HCT116 (cell line): Measurements from ENCODE around the gene CWC27. TPM values are rescaled to one million over a fixed set of nuclear protein-coding genes. Genes with fewer than 3 reads are reported as not detected.

Source experiments
- ATAC-seq: fragments of 200-7000 bp; cut with Tn5 transposase; 2 replicates; pipeline ENCODE4 v1.9.1; 2020; ENCODE audit warnings: mild to moderate bottlenecking, moderate library complexity
- BruUV-seq: library from RNA; stranded (reverse); fragments of 400-500 nt; replicated peaks from 2 replicates; lab custom pipeline; 2021; lab: Mats Ljungman, UMichigan
- CTCF ChIA-PET: fragments of 300-600 bp; sonication (Branson Sonifier 250); formaldehyde crosslinking; loops from one replicate; lab custom pipeline; 2021; ENCODE audit warnings: antibody characterized with exemption; lab: Charles Lee
- POLR2A ChIA-PET: fragments of 300-600, 350-600 bp; sonication (Branson Sonifier 250); formaldehyde crosslinking; loops from one replicate; lab custom pipeline; 2021; ENCODE audit warnings: antibody characterized with exemption; lab: Charles Lee
- RAD21 ChIA-PET, 2 experiments: fragments of 300-600 bp; sonication (Branson Sonifier 250); formaldehyde crosslinking; loops; one replicate each; lab custom pipeline; 2023; ENCODE audit warnings: low total read pairs in 2 of 2; ENCODE audit not compliant: uncharacterized antibody in 2 of 2, unreplicated experiment in 2 of 2, low non-redundant PET in 1 of 2; lab: Charles Lee
- DNase-seq: peaks from one replicate; pipeline ENCODE4 v3.0.0-alpha.2; 2010; ENCODE audit warnings: low read depth, low spot score
- H2AFZ ChIP-seq: fragments of 200-600 bp; shearing (Covaris generic), sonication (generic); 2 replicates; pipeline ENCODE4 v1.6.1; 2017; ENCODE audit warnings: low read depth, mixed run types, mixed read lengths, antibody characterized with exemption, low read length; ENCODE audit not compliant: poor library complexity, severe bottlenecking
- H3K27ac ChIP-seq: 2 replicates; pipeline ENCODE4 v1.5.1; 2012; ENCODE audit warnings: low read depth, low read length
- H3K27me3 ChIP-seq: fragments of 200-600 bp; sonication (generic); 2 replicates; pipeline ENCODE4 v1.6.1; 2016; ENCODE audit warnings: mixed run types, low read length, mixed read lengths; ENCODE audit not compliant: insufficient read depth
- H3K36me3 ChIP-seq, 2 experiments: fragments of 200-500 bp in 1 of 2; fragments of 200-600 bp in 1 of 2; sonication (Bioruptor generic) in 1 of 2; sonication (generic) in 1 of 2; 2 replicates each; pipeline versions ENCODE4 v1.5.1 to v1.6.1; 2014 to 2016; ENCODE audit warnings: low read length in 2 of 2, inconsistent platforms in 1 of 2, mixed read lengths in 1 of 2, mixed run types in 1 of 2; ENCODE audit not compliant: insufficient read depth in 2 of 2, control insufficient read depth in 1 of 2
- H3K4me1 ChIP-seq, 2 experiments: fragments of 200-600 bp in 1 of 2; sonication (generic) in 1 of 2; 2 replicates each; pipeline versions ENCODE4 v1.5.1 to v1.6.1; 2012 to 2017; ENCODE audit warnings: low read length in 2 of 2, inconsistent platforms in 1 of 2, mild to moderate bottlenecking in 1 of 2, mixed read lengths in 1 of 2, mixed run types in 1 of 2, moderate library complexity in 1 of 2; ENCODE audit not compliant: insufficient read depth in 2 of 2, control insufficient read depth in 1 of 2
- H3K4me2 ChIP-seq: fragments of 200-600 bp; sonication (generic); 2 replicates; pipeline ENCODE4 v1.6.1; 2017; ENCODE audit warnings: mixed run types, low read length, mixed read lengths
- H3K4me3 ChIP-seq, 2 experiments: fragments of 200-600 bp in 1 of 2; sonication (generic) in 1 of 2; replicated peaks in 1 of 2; 2 replicates each; pipeline ENCODE4 v1.5.1; 2011 to 2016; ENCODE audit warnings: low read length in 2 of 2, control low read depth in 1 of 2, low read depth in 1 of 2, mild to moderate bottlenecking in 1 of 2, mixed read lengths in 1 of 2, mixed run types in 1 of 2
- H3K79me2 ChIP-seq: fragments of 200-600 bp; sonication (generic); 2 replicates; pipeline ENCODE4 v1.6.1; 2017; ENCODE audit warnings: mild to moderate bottlenecking, mixed run types, low read length, moderate library complexity, mixed read lengths; ENCODE audit not compliant: insufficient read depth
- H3K9ac ChIP-seq: fragments of 200-600 bp; sonication (generic); 2 replicates; pipeline ENCODE4 v1.6.1; 2016; ENCODE audit warnings: low read length, mixed read lengths
- H3K9me2 ChIP-seq: fragments of 200-600 bp; sonication (generic), shearing (Covaris generic); 2 replicates; pipeline ENCODE4 v1.6.1; 2017; ENCODE audit warnings: mixed run types, mild to moderate bottlenecking, moderate library complexity; ENCODE audit not compliant: insufficient read depth
- H3K9me3 ChIP-seq, 2 experiments: fragments of 200-500 bp in 1 of 2; fragments of 200-600 bp in 1 of 2; sonication (Bioruptor generic) in 1 of 2; sonication (generic) in 1 of 2; 2 replicates each; pipeline ENCODE4 v1.6.1; 2014 to 2017; ENCODE audit warnings: low read length in 2 of 2, mixed read lengths in 2 of 2, inconsistent platforms in 1 of 2, low read depth in 1 of 2, mild to moderate bottlenecking in 1 of 2, mixed run types in 1 of 2, moderate library complexity in 1 of 2; ENCODE audit not compliant: control insufficient read depth in 1 of 2, insufficient read depth in 1 of 2
- H4K20me1 ChIP-seq: fragments of 200-600 bp; sonication (generic), shearing (Covaris generic); 2 replicates; pipeline ENCODE4 v1.6.1; 2017; ENCODE audit warnings: mixed run types, mild to moderate bottlenecking, moderate library complexity; ENCODE audit not compliant: insufficient read depth
- CBX3 ChIP-seq: IDR thresholded peaks from 2 replicates; pipeline ENCODE4 v1.6.1; 2012; ENCODE audit warnings: low read depth
- CEBPB ChIP-seq: IDR thresholded peaks from 2 replicates; pipeline ENCODE4 v1.6.1; 2012; ENCODE audit warnings: low read depth
- ELF1 ChIP-seq: IDR thresholded peaks from 2 replicates; pipeline ENCODE4 v1.6.1; 2012; ENCODE audit warnings: low read depth, borderline replicate concordance
- EZH2 ChIP-seq: fragments of 200-600 bp; sonication (generic); IDR thresholded peaks from 2 replicates; pipeline ENCODE4 v1.6.1; 2017; ENCODE audit warnings: antibody characterized with exemption, mixed run types
- EZH2phosphoT487 ChIP-seq: fragments of 200-600 bp; IDR thresholded peaks from 2 replicates; pipeline ENCODE4 v1.6.1; 2018; ENCODE audit warnings: antibody characterized with exemption, borderline replicate concordance
- FOSL1 ChIP-seq: IDR thresholded peaks from 2 replicates; pipeline ENCODE4 v1.6.1; 2012; ENCODE audit warnings: low read depth
- JUND ChIP-seq: IDR thresholded peaks from 2 replicates; pipeline ENCODE4 v1.6.1; 2012
- POLR2AphosphoS5 ChIP-seq: IDR thresholded peaks from 2 replicates; pipeline ENCODE4 v1.6.1; 2011; ENCODE audit warnings: mild to moderate bottlenecking, low read depth, low read length, moderate library complexity
- RAD21 ChIP-seq: IDR thresholded peaks from 2 replicates; pipeline ENCODE4 v1.6.1; 2012; ENCODE audit warnings: low read depth, mild to moderate bottlenecking
- YY1 ChIP-seq: IDR thresholded peaks from 2 replicates; pipeline ENCODE4 v1.6.1; 2011; ENCODE audit warnings: low read length, low read depth, moderate library complexity, mild to moderate bottlenecking; ENCODE audit not compliant: insufficient replicate concordance; ENCODE audit errors: extremely low read depth
- ZFX ChIP-seq: fragments of 450-650 bp; IDR thresholded peaks from 2 replicates; pipeline ENCODE4 v1.6.1; 2017
- ZNF274 ChIP-seq: fragments of 200-500 bp; sonication (Bioruptor generic); IDR thresholded peaks from 2 replicates; pipeline ENCODE4 v1.6.1; 2014; ENCODE audit warnings: mild to moderate bottlenecking, low read depth, low read length, inconsistent platforms
- intact Hi-C: fragments of 100-400 bp; cut with micrococcal nuclease; formaldehyde crosslinking; loops from 2 replicates; pipeline ENCODE4 v1.10.0; 2022
- total RNA-seq: library from RNA; stranded (reverse); gene quantifications from one replicate; pipeline ENCODE4 v1.2.1, GENCODE V29; 2021; ENCODE audit not compliant: unreplicated experiment
- TF ChIP-seq, protein P1 (sequence below), 3 experiments: fragments of 200-600 bp in 1 of 3; sonication (generic) in 1 of 3; IDR thresholded peaks in 2 of 3; conservative IDR thresholded peaks in 1 of 3; 2 replicates each; pipeline ENCODE4 v1.5.1; 2012 to 2017; ENCODE audit warnings: low read depth in 2 of 3, low read length in 2 of 3, antibody characterized with exemption in 1 of 3, borderline replicate concordance in 1 of 3, control low read depth in 1 of 3, mild to moderate bottlenecking in 1 of 3, mixed read lengths in 1 of 3, mixed run types in 1 of 3, moderate library complexity in 1 of 3; ENCODE audit not compliant: insufficient read depth in 1 of 3
- TF ChIP-seq, protein P2 (sequence below): IDR thresholded peaks from 2 replicates; pipeline ENCODE4 v1.6.1; 2012
- TF ChIP-seq, protein P3 (sequence below): IDR thresholded peaks from 2 replicates; pipeline ENCODE4 v1.6.1; 2012; ENCODE audit warnings: low read depth

Gene CWC27
- total RNA-seq, 1 experiment from 2014 or later = 29.1 TPM

DNA sequence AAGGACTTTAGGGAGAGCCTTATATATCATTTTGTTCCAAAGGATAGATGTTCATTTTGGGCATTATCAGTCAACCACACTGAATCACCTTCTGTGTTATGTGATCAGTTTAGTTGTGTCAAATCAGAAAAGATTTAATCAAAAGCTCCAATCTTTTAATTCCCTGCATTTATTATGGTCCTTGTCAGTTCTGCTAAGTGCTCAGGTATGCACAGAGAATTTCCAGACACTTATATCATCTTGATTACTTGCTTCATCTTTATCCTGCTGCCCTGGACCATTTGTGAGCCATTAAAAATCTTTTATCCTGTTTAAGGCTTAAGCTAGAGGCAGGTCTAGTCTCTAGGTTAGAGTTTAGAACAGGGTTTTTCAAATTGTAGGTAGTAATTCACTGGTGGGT is 179.1 kb downstream of the CWC27 start:
- H3K27ac ChIP-seq = no peak overlapping the region
- H3K79me2 ChIP-seq = no peaks in the 10 kb centered on the region
- H3K4me3 ChIP-seq = no peak overlapping the region
- RAD21 ChIA-PET = no interaction called here
- POLR2A ChIA-PET = no interaction called here
- H4K20me1 ChIP-seq = no peaks in the 10 kb centered on the region
- intact Hi-C loops = no loop called here
- TF ChIP-seq POLR2AphosphoS5 (no peak), RAD21 (no peak), ZNF274 (no peak), ELF1 (no peak), CEBPB (no peak), ZFX (no peak), EZH2 (no peak), CBX3 (no peak), FOSL1 (no peak), JUND (no peak), YY1 (no peak), EZH2phosphoT487 (no peak)
- TF ChIP-seq, protein P1, sequence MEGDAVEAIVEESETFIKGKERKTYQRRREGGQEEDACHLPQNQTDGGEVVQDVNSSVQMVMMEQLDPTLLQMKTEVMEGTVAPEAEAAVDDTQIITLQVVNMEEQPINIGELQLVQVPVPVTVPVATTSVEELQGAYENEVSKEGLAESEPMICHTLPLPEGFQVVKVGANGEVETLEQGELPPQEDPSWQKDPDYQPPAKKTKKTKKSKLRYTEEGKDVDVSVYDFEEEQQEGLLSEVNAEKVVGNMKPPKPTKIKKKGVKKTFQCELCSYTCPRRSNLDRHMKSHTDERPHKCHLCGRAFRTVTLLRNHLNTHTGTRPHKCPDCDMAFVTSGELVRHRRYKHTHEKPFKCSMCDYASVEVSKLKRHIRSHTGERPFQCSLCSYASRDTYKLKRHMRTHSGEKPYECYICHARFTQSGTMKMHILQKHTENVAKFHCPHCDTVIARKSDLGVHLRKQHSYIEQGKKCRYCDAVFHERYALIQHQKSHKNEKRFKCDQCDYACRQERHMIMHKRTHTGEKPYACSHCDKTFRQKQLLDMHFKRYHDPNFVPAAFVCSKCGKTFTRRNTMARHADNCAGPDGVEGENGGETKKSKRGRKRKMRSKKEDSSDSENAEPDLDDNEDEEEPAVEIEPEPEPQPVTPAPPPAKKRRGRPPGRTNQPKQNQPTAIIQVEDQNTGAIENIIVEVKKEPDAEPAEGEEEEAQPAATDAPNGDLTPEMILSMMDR (IDR thresholded peaks at IDR 0.05 in 2 of 3, conservative IDR thresholded peaks at IDR 0.05 in 1 of 3; ENCODE audit: borderline replicate concordance in 1 of 3, insufficient read depth in 1 of 3, low read depth in 2 of 3, low read length in 2 of 3) = no peak
- TF ChIP-seq, protein P2, sequence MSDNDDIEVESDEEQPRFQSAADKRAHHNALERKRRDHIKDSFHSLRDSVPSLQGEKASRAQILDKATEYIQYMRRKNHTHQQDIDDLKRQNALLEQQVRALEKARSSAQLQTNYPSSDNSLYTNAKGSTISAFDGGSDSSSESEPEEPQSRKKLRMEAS = no peak
- TF ChIP-seq, protein P3, sequence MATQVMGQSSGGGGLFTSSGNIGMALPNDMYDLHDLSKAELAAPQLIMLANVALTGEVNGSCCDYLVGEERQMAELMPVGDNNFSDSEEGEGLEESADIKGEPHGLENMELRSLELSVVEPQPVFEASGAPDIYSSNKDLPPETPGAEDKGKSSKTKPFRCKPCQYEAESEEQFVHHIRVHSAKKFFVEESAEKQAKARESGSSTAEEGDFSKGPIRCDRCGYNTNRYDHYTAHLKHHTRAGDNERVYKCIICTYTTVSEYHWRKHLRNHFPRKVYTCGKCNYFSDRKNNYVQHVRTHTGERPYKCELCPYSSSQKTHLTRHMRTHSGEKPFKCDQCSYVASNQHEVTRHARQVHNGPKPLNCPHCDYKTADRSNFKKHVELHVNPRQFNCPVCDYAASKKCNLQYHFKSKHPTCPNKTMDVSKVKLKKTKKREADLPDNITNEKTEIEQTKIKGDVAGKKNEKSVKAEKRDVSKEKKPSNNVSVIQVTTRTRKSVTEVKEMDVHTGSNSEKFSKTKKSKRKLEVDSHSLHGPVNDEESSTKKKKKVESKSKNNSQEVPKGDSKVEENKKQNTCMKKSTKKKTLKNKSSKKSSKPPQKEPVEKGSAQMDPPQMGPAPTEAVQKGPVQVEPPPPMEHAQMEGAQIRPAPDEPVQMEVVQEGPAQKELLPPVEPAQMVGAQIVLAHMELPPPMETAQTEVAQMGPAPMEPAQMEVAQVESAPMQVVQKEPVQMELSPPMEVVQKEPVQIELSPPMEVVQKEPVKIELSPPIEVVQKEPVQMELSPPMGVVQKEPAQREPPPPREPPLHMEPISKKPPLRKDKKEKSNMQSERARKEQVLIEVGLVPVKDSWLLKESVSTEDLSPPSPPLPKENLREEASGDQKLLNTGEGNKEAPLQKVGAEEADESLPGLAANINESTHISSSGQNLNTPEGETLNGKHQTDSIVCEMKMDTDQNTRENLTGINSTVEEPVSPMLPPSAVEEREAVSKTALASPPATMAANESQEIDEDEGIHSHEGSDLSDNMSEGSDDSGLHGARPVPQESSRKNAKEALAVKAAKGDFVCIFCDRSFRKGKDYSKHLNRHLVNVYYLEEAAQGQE = no peak
- TF ChIP-seq, all 23 proteins: peak for 0
- Histone ChIP-seq H3K9ac (no peak overlapping the region), H2AFZ (no peak overlapping the region), H3K4me1 (no peaks in the 10 kb centered on the region), H3K9me2 (no peaks in the 10 kb centered on the region), H3K36me3 (no peaks in the 10 kb centered on the region), H3K27me3 (no peaks in the 10 kb centered on the region), H3K9me3 (no peaks in the 10 kb centered on the region), H3K4me2 (no peak overlapping the region)
- BruUV-seq = no TSS peak
- ATAC-seq (no peak), DNase-seq (no peak)
- CTCF ChIA-PET = interaction anchor here (1.9 kb wide), 1 partner anchor 12 kb away, joined by 6 read pairs; no protein-coding TSS in a partner anchor
